ENCODE data around the gene WDR20. TPM values are rescaled to one million over a fixed set of nuclear protein-coding genes. Genes with fewer than 3 reads are reported as not detected.
A peak's percentile ranks its signal among the peaks of the same experiment; 100 is the strongest.

The WDR20 gene
- total RNA-seq, 4 donors from 2014 or later, result 16.0 to 21.9 (median 19.1) TPM

- H3K27me3 ChIP-seq, result no peaks in the 10 kb centered on the region
- 28 to 38% methylated on average over 3 of the region's 3 CpGs for WGBS, 2 donors
- TF ChIP-seq, protein P1, sequence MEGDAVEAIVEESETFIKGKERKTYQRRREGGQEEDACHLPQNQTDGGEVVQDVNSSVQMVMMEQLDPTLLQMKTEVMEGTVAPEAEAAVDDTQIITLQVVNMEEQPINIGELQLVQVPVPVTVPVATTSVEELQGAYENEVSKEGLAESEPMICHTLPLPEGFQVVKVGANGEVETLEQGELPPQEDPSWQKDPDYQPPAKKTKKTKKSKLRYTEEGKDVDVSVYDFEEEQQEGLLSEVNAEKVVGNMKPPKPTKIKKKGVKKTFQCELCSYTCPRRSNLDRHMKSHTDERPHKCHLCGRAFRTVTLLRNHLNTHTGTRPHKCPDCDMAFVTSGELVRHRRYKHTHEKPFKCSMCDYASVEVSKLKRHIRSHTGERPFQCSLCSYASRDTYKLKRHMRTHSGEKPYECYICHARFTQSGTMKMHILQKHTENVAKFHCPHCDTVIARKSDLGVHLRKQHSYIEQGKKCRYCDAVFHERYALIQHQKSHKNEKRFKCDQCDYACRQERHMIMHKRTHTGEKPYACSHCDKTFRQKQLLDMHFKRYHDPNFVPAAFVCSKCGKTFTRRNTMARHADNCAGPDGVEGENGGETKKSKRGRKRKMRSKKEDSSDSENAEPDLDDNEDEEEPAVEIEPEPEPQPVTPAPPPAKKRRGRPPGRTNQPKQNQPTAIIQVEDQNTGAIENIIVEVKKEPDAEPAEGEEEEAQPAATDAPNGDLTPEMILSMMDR (IDR thresholded peaks at IDR 0.05), result no peak
- no peak for TF ChIP-seq POLR2A (IDR thresholded peaks at IDR 0.05)
- no peaks in the 10 kb centered on the region for H3K9me3 ChIP-seq
- H3K4me3 ChIP-seq, result peak overlapping the region in 3 of 4 donors; percentile 15 to 45 (median 19)
- peaks cover 26 to 76% (median 30%) of the 10 kb centered on the region in 3 donors for H3K4me1 ChIP-seq
- DNase-seq, result no peak
- peak overlapping the region; percentile 72 to 85 (median 83) for H3K27ac ChIP-seq
- intact Hi-C loops (cut with DNase I), result no loop called here
- H3K36me3 ChIP-seq, result no peaks in the 10 kb centered on the region
These were observed 47.3 kb downstream of the WDR20 start for GRCh38 chr14:102187044-102187443.

DNA sequence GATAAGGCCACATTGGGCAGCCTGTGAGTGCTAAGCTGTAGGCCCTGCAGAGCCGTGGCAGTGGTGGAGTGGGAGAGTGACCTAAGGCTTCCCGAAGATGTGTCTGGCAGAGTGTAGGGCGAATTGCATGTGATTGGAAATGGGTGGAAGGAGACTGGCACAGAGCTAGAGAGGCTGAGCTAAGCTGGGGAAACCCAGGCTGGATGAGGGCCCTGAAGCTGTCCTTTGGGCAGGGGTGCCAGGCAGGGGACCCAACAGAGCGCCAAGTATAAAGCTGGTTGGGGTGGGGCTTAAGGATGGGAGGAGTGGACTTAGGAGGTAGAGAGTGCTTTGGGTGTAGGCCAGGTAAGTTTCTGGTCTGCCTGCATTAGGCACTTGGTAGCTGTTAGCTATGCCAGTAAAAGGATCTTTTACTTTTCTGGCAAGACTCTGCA, 47.9 kb downstream of the WDR20 start:
- 38 to 58% methylated on average over 4 of the region's 4 CpGs for WGBS, 2 donors
- TF ChIP-seq, protein P1 (IDR thresholded peaks at IDR 0.05), result no peak
- TF ChIP-seq POLR2A (IDR thresholded peaks at IDR 0.05), result no peak
- H3K4me1 ChIP-seq, result peaks cover 26 to 71% (median 30%) of the 10 kb centered on the region in 3 donors
- peak overlapping the region; percentile 72 to 85 (median 83) for H3K27ac ChIP-seq
- no peak for DNase-seq
- H3K4me3 ChIP-seq, result peak overlapping the region in 3 of 4 donors; percentile 15 to 45 (median 19)
- H3K27me3 ChIP-seq, result no peaks in the 10 kb centered on the region
- intact Hi-C loops (cut with DNase I), result no loop called here
- no peaks in the 10 kb centered on the region for H3K9me3 ChIP-seq
- H3K36me3 ChIP-seq, result no peaks in the 10 kb centered on the region

GRCh38 chr14:102188187-102188586, 48.5 kb downstream of the WDR20 start:
- Histone ChIP-seq H3K4me1 (peaks cover 22 to 65% (median 30%) of the 10 kb centered on the region in 3 donors), H3K36me3 (no peaks in the 10 kb centered on the region), H3K9me3 (no peaks in the 10 kb centered on the region), H3K27ac (peak overlapping the region; percentile 72 to 85 (median 83)), H3K27me3 (no peaks in the 10 kb centered on the region), H3K4me3 (no peak overlapping the region)
- intact Hi-C loops (cut with DNase I), result no loop called here
- TF ChIP-seq POLR2A (IDR thresholded peaks at IDR 0.05), result no peak
- TF ChIP-seq, protein P1 (IDR thresholded peaks at IDR 0.05), result no peak
- DNase-seq, result no peak
- WGBS, 2 donors, result 60 to 67% methylated on average over 1 of the region's 1 CpG

DNA sequence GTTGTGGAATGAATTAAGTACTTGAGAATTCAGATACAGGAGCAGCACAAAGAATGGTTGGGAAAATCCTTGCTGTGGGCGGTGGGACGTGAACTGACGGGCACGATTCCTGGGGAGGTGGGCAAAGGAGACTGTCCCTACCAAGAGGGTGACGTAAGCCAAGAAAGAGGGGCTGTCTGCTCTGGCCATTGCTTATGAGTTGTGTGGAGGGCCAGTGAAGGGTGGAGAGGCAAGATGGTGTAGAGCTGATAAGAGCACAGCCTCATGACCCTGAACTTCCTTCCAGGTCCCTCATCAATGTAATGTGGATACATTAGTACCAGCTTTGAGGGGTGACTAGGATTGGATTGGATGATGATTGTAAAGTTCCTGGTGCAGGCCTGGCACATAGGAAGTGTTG, 50.2 kb downstream of the WDR20 start:
- no peak overlapping the region for H3K27ac ChIP-seq
- no peak overlapping the region for H3K4me3 ChIP-seq
- intact Hi-C loops (cut with DNase I), result no loop called here
- H3K27me3 ChIP-seq, result no peaks in the 10 kb centered on the region
- H3K36me3 ChIP-seq, result peaks cover 0 to 1% (median 0%) of the 10 kb centered on the region in 3 donors
- DNase-seq, result no peak
- H3K4me1 ChIP-seq, result peaks cover 22 to 67% (median 30%) of the 10 kb centered on the region in 3 donors
- H3K9me3 ChIP-seq, result no peaks in the 10 kb centered on the region
- TF ChIP-seq, protein P1 (IDR thresholded peaks at IDR 0.05), result no peak
- no peak for TF ChIP-seq POLR2A (IDR thresholded peaks at IDR 0.05)
- 96 to 97% methylated on average over 5 of the region's 5 CpGs for WGBS, 2 donors

DNA sequence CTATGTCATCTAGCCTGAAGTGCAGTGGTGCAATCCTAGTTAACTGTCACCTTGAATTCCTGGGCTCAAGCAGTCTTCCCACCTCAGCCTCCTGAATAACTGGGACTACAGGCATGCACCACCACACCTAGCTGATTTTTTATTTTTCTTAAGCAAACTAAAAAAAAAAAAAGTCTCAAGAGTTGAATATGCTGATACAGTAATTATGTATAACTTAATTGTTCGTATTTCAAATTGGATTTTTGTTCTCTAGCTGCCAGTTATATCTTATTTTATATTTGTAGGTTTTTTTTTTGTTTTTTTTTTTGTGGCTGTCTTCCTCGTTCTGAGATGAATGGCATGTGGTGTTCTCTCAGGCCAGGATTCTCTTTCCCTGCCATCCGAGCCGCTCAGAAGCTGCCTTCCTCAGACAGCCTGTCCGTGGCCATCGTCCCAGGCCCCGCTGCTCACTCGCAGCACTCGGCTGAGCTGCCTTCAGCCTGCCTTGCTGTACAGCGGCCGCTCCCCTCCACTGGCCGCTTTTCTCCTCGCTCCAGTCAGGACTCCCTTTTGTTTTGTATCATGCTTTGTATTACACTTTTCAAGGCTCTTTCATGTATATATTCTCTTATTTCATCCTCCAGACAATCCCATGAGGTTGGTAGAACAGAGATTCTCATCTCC, 53.3 kb downstream of the WDR20 start:
- DNase-seq, result no peak
- Histone ChIP-seq H3K4me1 (peaks cover 4 to 59% (median 14%) of the 10 kb centered on the region in 3 donors), H3K36me3 (peaks cover 0 to 30% (median 0%) of the 10 kb centered on the region in 3 donors), H3K27ac (no peak overlapping the region), H3K27me3 (no peaks in the 10 kb centered on the region), H3K9me3 (no peaks in the 10 kb centered on the region), H3K4me3 (no peak overlapping the region)
- TF ChIP-seq, protein P1 (IDR thresholded peaks at IDR 0.05), result no peak
- TF ChIP-seq POLR2A (IDR thresholded peaks at IDR 0.05), result no peak
- WGBS, 2 donors, result 88 to 93% methylated on average over 13 of the region's 13 CpGs
- intact Hi-C loops (cut with DNase I), result no loop called here

Data from esophagus squamous epithelium (tissue), 5 donors.